Left ventricle myocardium inferior (tissue), 1 donor: ENCODE results near the gene MYOM3. TPM values are rescaled to one million over a fixed set of nuclear protein-coding genes. Genes with fewer than 3 reads are reported as not detected.

Source experiments
- DNase-seq: peaks from one replicate; pipeline ENCODE4 v3.0.0-alpha.2; 2020
- H3K27ac ChIP-seq: fragments of 200-600 bp; replicated peaks from 2 replicates; pipeline ENCODE4 v1.8.0; 2021
- H3K27me3 ChIP-seq: fragments of 200-600 bp; 2 replicates; pipeline ENCODE4 v1.8.0; 2021; ENCODE audit warnings: low read depth
- H3K36me3 ChIP-seq: fragments of 200-600 bp; 2 replicates; pipeline ENCODE4 v1.8.0; 2021
- H3K4me1 ChIP-seq: fragments of 200-600 bp; 2 replicates; pipeline ENCODE4 v1.8.0; 2021
- H3K4me3 ChIP-seq: fragments of 200-600 bp; 2 replicates; pipeline ENCODE4 v1.8.0; 2021; ENCODE audit warnings: mild to moderate bottlenecking, moderate library complexity
- H3K9me3 ChIP-seq: fragments of 200-600 bp; replicated peaks from 2 replicates; pipeline ENCODE4 v1.8.0; 2021
- intact Hi-C: fragments of 100-400 bp; cut with micrococcal nuclease; formaldehyde crosslinking; loops from one replicate; pipeline ENCODE4 v1.11.0; 2022
- total RNA-seq: library from RNA; stranded (reverse); fragmentation: NEBNext Ultra II Directional; extraction: Animal tissue kit (Norgen Biotek cat#: 25700); gene quantifications from one replicate; pipeline ENCODE4 v1.2.1, GENCODE V29; 2021
- TF ChIP-seq, protein P1 (sequence below): fragments of 200-600 bp; IDR thresholded peaks from 2 replicates; pipeline ENCODE4 v1.8.0; 2021; ENCODE audit warnings: antibody characterized with exemption, mild to moderate bottlenecking, borderline replicate concordance
- donor health status: DM: no; HTN: yes; CAD: no; lungs with severe emphysema.

MYOM3 gene
- total RNA-seq, 1 donor from 2014 or later: 440 TPM

DNA sequence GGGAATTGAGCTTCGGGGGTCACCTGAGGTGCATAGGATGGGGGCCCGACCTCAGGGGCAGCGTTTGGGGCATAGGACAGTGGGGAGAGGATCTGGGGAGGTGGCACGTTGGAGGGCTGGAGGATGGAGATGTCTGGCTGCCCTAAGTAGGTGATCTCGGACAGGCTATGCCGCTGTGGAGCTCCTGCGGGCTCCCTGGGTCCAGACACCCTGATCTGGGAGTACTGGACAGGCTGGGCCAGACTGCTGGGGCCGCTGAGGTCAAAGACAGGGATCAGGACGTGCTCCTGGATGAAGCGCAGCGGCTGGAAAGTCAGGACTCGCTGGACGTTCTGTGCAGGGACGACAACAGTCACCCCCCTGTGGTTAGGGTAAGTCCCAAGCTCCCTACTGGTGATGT, 9.5 kb upstream of the MYOM3 start:
- peak overlapping the region; percentile 91 for H3K27ac ChIP-seq
- intact Hi-C loops: no loop called here
- H3K36me3 ChIP-seq: no peaks in the 10 kb centered on the region
- TF ChIP-seq, protein P1, sequence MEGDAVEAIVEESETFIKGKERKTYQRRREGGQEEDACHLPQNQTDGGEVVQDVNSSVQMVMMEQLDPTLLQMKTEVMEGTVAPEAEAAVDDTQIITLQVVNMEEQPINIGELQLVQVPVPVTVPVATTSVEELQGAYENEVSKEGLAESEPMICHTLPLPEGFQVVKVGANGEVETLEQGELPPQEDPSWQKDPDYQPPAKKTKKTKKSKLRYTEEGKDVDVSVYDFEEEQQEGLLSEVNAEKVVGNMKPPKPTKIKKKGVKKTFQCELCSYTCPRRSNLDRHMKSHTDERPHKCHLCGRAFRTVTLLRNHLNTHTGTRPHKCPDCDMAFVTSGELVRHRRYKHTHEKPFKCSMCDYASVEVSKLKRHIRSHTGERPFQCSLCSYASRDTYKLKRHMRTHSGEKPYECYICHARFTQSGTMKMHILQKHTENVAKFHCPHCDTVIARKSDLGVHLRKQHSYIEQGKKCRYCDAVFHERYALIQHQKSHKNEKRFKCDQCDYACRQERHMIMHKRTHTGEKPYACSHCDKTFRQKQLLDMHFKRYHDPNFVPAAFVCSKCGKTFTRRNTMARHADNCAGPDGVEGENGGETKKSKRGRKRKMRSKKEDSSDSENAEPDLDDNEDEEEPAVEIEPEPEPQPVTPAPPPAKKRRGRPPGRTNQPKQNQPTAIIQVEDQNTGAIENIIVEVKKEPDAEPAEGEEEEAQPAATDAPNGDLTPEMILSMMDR: no peak
- H3K4me1 ChIP-seq: peaks cover 34% of the 10 kb centered on the region
- DNase-seq: no peak
- no peaks in the 10 kb centered on the region for H3K9me3 ChIP-seq
- H3K27me3 ChIP-seq: peaks cover 23% of the 10 kb centered on the region
- no peak overlapping the region for H3K4me3 ChIP-seq

DNA sequence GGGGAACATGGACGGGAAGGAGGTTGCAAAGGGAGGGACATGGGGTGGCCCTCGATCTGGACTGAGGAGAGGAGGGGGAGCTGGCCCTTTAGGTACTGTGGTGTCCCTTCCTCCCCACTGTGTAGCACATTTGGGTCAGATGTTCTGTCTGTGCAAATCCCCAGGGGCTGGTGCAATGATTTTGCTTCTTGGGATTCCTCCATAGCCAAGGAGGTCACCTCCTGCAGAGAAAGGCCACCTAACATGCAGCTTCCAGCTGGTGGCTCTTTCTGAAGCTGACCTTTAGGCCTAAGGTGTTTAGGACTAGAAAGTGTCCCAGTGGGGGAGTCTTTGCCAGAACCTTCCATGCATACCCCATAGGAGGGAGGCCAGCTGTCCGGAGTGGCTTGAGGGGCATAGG, 9.0 kb upstream of the MYOM3 start:
- H3K9me3 ChIP-seq: no peaks in the 10 kb centered on the region
- TF ChIP-seq, protein P1: no peak
- H3K27me3 ChIP-seq: peaks cover 27% of the 10 kb centered on the region
- intact Hi-C loops: no loop called here
- H3K27ac ChIP-seq: peak overlapping the region; percentile 91
- H3K36me3 ChIP-seq: no peaks in the 10 kb centered on the region
- peaks cover 30% of the 10 kb centered on the region for H3K4me1 ChIP-seq
- DNase-seq: no peak
- no peak overlapping the region for H3K4me3 ChIP-seq

DNA sequence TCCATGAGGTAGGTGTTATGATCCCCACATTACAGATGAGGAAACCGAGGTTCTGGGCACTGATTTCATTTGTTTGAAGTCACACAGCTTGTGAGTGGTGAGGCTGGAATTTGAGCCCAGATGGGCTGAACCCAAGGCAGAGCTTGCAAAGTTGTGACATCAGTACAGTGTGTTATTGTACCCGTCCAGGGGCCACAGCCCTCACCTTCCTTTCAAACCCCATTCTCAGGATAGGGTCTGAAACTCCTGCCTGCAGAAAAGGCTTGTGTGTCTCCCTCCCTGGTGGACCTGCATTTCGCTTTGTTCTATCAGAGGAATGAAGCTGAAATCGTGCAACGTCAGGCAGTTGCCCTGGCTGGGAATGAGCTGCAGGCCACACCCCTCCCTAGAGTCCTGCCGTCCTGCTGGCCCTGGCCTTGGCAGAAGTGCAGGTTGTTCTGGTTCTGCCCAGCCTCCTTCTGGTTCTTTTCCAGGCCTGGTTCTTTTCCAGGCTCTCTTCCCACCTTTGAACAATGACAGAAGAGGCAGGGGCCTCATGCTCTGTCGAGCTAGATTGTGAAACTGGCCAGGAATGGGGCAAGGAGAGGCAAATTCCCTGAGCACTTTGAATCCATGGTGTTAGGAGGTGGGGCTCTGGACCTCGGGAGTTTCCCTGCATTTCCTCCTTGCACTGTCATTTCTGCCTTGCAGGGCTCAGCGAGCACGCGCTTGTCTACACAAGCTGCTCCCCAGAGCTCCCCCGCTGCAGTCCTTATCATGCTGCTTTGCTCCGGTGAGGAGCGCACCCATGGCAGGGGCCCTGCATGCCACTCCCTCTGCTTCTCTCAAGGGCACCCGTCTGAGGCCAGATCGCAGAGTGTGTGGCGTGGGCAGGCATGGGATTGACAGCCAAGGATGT, 8.2 kb upstream of the MYOM3 start:
- H3K4me1 ChIP-seq: peaks cover 24% of the 10 kb centered on the region
- peak; percentile 53 for DNase-seq
- no peaks in the 10 kb centered on the region for H3K36me3 ChIP-seq
- H3K27ac ChIP-seq: peak overlapping the region; percentile 91
- H3K27me3 ChIP-seq: peaks cover 35% of the 10 kb centered on the region
- intact Hi-C loops: no loop called here
- no peaks in the 10 kb centered on the region for H3K9me3 ChIP-seq
- TF ChIP-seq, protein P1: no peak
- H3K4me3 ChIP-seq: peak overlapping the region; percentile 43

DNA sequence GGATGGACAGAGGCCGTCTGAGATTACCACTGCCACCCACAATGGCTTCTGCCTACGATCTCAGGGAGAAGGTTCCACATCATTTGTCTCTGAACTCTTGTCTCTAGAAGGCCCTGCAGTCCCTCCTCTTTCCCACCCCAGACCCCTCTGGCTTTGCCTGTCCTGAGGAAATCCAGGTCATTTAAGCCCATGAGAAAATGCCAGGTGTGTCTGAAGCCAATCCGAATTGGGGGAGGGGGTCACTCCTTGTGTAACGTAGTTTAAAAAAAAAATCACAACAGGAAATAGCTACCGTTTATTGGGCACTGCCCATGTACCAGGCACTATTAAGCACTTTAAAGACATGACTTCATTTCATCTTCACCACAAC, 7.5 kb upstream of the MYOM3 start:
- peaks cover 24% of the 10 kb centered on the region for H3K4me1 ChIP-seq

DNA sequence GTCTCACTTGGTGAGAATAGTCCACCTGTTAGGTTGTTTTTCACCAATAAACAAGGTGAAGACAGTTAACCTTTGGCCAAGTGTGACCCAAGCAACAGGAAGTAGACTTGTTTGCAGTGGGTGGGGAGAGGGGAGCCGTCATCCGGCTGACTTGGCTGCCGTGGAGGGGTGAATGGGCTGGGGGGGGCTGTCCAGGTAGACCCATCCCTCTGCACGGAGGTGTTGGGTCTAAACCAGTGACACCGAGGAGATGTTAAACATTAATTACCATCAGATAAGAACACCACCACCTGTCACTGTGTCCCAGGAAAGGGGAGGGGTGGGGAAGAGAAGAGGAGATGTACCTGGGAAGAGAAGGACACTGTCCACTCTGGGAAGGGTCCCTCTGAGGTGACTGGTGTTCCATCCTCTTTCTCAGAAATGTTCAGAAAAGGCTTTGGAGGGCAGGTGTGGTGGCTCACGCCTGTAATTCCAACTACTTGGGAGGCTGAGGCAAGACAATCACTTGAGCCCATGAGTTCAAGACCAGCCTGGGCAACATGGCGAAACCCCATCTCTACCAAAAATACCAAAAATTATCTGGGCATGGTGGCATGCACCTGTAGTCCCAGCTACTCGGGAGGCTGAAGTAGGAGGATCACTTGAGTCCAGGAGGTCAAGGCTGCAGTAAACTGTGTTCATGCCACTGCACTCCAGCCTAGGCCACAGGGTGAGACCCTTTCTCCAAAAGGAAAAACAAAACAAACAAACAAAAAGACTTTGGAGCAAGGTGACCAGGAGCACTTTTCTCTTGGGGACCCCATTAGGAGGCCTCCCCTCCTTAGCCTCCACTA, 6.7 kb upstream of the MYOM3 start:
- Histone ChIP-seq H3K4me1 (peaks cover 24% of the 10 kb centered on the region), H3K9me3 (no peaks in the 10 kb centered on the region), H3K36me3 (no peaks in the 10 kb centered on the region), H3K27ac (no peak overlapping the region), H3K4me3 (no peak overlapping the region), H3K27me3 (peaks cover 50% of the 10 kb centered on the region)
- no peak for DNase-seq
- TF ChIP-seq, protein P1: no peak
- intact Hi-C loops: no loop called here

More for the DNA sequence above, 7.5 kb upstream of the MYOM3 start:
- Histone ChIP-seq H3K27ac (peak overlapping the region; percentile 91), H3K36me3 (no peaks in the 10 kb centered on the region), H3K4me3 (no peak overlapping the region), H3K27me3 (peaks cover 42% of the 10 kb centered on the region), H3K9me3 (no peaks in the 10 kb centered on the region)
- no peak for DNase-seq
- intact Hi-C loops: no loop called here
- TF ChIP-seq, protein P1: no peak
